ENCODE measurements around the gene ZNF329.

The ZNF329 gene

DNA sequence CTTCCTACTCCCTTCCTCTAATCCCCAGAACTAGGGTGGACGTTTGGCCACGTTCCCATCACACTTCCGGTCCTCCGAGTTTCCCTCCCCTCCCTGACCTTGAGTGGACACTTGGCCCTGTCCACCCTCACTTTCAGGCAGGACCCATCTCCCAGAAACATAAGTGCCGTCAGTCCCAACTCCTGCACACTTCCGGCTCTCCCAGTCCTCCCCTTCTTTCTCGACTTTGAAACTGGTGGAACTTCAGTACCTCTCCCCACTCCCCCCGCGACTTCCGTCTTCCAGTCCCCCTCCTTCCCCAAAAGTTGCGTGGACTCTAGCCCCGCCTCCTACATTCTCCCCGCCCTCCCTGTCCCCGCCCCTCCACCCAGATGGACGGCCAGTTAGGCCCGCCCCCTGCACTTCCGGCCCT is 32.0 kb upstream of the ZNF329 start:
- TF ChIP-seq, protein P1, sequence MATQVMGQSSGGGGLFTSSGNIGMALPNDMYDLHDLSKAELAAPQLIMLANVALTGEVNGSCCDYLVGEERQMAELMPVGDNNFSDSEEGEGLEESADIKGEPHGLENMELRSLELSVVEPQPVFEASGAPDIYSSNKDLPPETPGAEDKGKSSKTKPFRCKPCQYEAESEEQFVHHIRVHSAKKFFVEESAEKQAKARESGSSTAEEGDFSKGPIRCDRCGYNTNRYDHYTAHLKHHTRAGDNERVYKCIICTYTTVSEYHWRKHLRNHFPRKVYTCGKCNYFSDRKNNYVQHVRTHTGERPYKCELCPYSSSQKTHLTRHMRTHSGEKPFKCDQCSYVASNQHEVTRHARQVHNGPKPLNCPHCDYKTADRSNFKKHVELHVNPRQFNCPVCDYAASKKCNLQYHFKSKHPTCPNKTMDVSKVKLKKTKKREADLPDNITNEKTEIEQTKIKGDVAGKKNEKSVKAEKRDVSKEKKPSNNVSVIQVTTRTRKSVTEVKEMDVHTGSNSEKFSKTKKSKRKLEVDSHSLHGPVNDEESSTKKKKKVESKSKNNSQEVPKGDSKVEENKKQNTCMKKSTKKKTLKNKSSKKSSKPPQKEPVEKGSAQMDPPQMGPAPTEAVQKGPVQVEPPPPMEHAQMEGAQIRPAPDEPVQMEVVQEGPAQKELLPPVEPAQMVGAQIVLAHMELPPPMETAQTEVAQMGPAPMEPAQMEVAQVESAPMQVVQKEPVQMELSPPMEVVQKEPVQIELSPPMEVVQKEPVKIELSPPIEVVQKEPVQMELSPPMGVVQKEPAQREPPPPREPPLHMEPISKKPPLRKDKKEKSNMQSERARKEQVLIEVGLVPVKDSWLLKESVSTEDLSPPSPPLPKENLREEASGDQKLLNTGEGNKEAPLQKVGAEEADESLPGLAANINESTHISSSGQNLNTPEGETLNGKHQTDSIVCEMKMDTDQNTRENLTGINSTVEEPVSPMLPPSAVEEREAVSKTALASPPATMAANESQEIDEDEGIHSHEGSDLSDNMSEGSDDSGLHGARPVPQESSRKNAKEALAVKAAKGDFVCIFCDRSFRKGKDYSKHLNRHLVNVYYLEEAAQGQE (IDR thresholded peaks at IDR 0.05; ENCODE audit: insufficient read depth in 1 of 2, low read depth in 2 of 2, low read length in 2 of 2): no peak
- TF ChIP-seq FOXP2 (optimal IDR thresholded peaks at IDR 0.05; ENCODE audit: borderline replicate concordance, extremely low read depth, extremely low read length, insufficient read depth) (no peak), POLR2AphosphoS5 (IDR thresholded peaks at IDR 0.05; ENCODE audit: low read depth, low read length) (no peak), SIN3A (IDR thresholded peaks at IDR 0.05; ENCODE audit: borderline replicate concordance, insufficient read depth, low read length) (no peak), TAF1 (IDR thresholded peaks at IDR 0.05; ENCODE audit: borderline replicate concordance, insufficient read depth, low read length) (no peak)

DNA sequence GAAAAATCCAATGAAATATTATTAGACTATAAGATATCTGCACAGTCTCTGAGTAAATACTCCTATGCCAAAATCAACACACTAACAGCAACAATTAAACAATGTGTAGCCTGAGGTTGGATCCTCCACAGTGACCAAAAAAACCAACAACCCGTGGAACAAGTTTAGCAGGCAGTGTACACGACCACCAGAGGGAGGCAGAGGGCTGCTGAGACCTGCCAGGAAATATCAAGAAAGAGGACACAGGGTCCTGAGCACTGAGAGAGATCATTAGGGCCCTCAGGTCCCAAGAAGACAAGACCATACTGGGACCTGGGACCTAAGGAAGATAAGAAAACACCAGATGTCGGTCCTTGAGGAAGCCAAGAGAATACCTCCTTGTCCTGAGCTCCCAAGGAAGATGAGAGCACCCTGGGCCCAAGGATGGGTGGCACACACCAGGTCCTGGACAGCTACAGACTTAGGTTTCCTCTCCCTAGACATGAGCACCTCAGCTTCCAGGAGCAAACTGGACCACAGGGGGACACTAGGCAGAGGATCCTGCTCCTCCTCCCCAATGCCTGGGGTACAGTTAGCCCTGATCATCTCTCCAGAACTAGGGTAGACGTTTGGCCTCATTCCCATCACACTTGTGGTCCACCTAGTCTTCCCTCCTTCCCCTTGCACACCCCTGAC is 31.4 kb upstream of the ZNF329 start:
- TF ChIP-seq POLR2AphosphoS5 (IDR thresholded peaks at IDR 0.05; ENCODE audit: low read depth, low read length) (no peak), SIN3A (IDR thresholded peaks at IDR 0.05; ENCODE audit: borderline replicate concordance, insufficient read depth, low read length) (no peak)
- TF ChIP-seq, protein P1 (IDR thresholded peaks at IDR 0.05; ENCODE audit: insufficient read depth in 1 of 2, low read depth in 2 of 2, low read length in 2 of 2): no peak

DNA sequence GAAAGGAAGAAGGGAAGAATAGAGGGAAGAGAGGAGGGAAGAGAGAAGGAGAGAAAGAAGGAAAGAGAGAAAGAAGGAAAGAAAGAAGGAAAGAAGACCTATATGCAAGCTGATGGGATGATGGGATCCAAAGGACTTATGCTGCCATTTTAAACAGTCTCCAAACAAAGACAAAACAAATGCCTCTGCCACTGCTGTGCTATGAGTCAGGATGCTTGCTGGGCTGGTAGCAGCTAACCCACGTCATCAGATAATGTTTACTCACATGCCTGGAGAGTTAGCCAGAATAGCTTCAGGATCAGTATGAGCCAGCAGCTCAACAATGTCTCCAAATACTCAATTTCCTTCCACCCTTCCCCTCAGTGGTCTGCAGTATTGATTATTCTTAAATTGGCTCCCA is 20.3 kb upstream of the ZNF329 start:
- TF ChIP-seq, protein P1 (IDR thresholded peaks at IDR 0.05; ENCODE audit: insufficient read depth in 1 of 2, low read depth in 2 of 2, low read length in 2 of 2): no peak
- TF ChIP-seq TAF1 (IDR thresholded peaks at IDR 0.05; ENCODE audit: borderline replicate concordance, insufficient read depth, low read length) (no peak), POLR2AphosphoS5 (IDR thresholded peaks at IDR 0.05; ENCODE audit: low read depth, low read length) (no peak), SIN3A (IDR thresholded peaks at IDR 0.05; ENCODE audit: borderline replicate concordance, insufficient read depth, low read length) (no peak), FOXP2 (optimal IDR thresholded peaks at IDR 0.05; ENCODE audit: borderline replicate concordance, extremely low read depth, extremely low read length, insufficient read depth) (no peak)

DNA sequence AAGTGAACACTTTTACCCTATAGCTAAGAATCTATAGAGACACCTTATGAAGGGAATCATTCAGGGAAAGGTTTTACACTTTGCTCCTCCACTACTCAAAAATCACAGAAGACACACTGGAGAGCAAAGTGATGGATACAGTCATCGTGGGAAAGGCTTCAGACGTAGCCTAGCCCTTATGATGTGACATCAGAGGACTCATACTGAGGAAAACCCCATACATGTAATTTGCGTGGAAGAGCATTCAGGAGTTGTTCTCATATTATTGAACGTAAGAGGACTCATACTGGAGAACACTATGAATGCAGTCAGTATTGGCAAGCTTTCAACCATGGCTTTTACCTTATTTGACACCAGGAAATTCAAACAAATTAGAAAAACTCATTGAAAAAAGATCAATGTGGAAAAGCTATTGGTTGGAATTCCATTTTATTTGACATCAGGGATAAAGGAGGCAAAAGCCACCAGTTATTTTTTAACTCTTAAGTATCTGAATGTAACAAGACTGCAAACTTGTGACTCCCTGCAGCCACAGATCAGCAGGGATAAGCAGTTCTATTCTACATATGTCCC is 16.2 kb upstream of the ZNF329 start:
- no peak for TF ChIP-seq FOXP2 (optimal IDR thresholded peaks at IDR 0.05; ENCODE audit: borderline replicate concordance, extremely low read depth, extremely low read length, insufficient read depth)
- no peak for TF ChIP-seq TAF1 (IDR thresholded peaks at IDR 0.05; ENCODE audit: borderline replicate concordance, insufficient read depth, low read length)
- no peak for TF ChIP-seq POLR2AphosphoS5 (IDR thresholded peaks at IDR 0.05; ENCODE audit: low read depth, low read length)
- no peak for TF ChIP-seq SIN3A (IDR thresholded peaks at IDR 0.05; ENCODE audit: borderline replicate concordance, insufficient read depth, low read length)
- TF ChIP-seq, protein P1 (IDR thresholded peaks at IDR 0.05; ENCODE audit: insufficient read depth in 1 of 2, low read depth in 2 of 2, low read length in 2 of 2): no peak
